NCI-H526 (cell line): Measurements from ENCODE around the gene FYN.

Source experiments
- DNase-seq, 2 experiments: peaks; one replicate each; lab custom pipeline; 2025; lab: John Stamatoyannopoulos, UW

FYN gene

GRCh38 chr6:111747829-111748228, 125.4 kb downstream of the FYN start:
- DNase-seq: no peak

GRCh38 chr6:111747396-111747795, 125.9 kb downstream of the FYN start:
- no peak for DNase-seq

GRCh38 chr6:111746983-111747382, 126.3 kb downstream of the FYN start:
- DNase-seq: no peak

GRCh38 chr6:111745636-111746035, 127.6 kb downstream of the FYN start:
- no peak for DNase-seq

- no peak for DNase-seq
Observed at GRCh38 chr6:111745186-111745585, 128.1 kb downstream of the FYN start.

- no peak for DNase-seq
Observed at GRCh38 chr6:111743862-111744692, 129.2 kb downstream of the FYN start.

GRCh38 chr6:111743360-111743759, 129.9 kb downstream of the FYN start:
- DNase-seq: no peak

- no peak for DNase-seq
Observed at GRCh38 chr6:111741177-111741952, 131.9 kb downstream of the FYN start.

- DNase-seq: no peak
Observed at GRCh38 chr6:111740506-111740905, 132.7 kb downstream of the FYN start.

- DNase-seq: no peak
Observed at GRCh38 chr6:111739257-111739696, 134.0 kb downstream of the FYN start.

GRCh38 chr6:111738631-111739030, 134.6 kb downstream of the FYN start:
- no peak for DNase-seq

GRCh38 chr6:111738156-111738555, 135.1 kb downstream of the FYN start:
- DNase-seq: no peak

GRCh38 chr6:111737065-111737521, 136.2 kb downstream of the FYN start:
- DNase-seq: no peak

GRCh38 chr6:111736005-111736608, 137.1 kb downstream of the FYN start:
- DNase-seq: no peak

GRCh38 chr6:111734068-111735061, 138.9 kb downstream of the FYN start:
- no peak for DNase-seq

GRCh38 chr6:111732390-111732789, 140.9 kb downstream of the FYN start:
- DNase-seq: no peak

- DNase-seq: peak in 1 of 2 experiments; percentile 17
Observed at GRCh38 chr6:111731456-111732195, 141.6 kb downstream of the FYN start.

GRCh38 chr6:111730864-111731263, 142.4 kb downstream of the FYN start:
- no peak for DNase-seq

GRCh38 chr6:111727802-111728201, 145.4 kb downstream of the FYN start:
- no peak for DNase-seq

GRCh38 chr6:111727041-111727440, 146.2 kb downstream of the FYN start:
- DNase-seq: no peak
